ENCODE results near the gene KLHDC3. TPM values are rescaled to one million over a fixed set of nuclear protein-coding genes. Genes with fewer than 3 reads are reported as not detected.

Gene KLHDC3
- total and polyA plus RNA-seq, 2 of the 13 experiments (the other 11 are each of a cell fraction or from before 2014, with no cell fraction given): 78.3 to 91.5 TPM

DNA sequence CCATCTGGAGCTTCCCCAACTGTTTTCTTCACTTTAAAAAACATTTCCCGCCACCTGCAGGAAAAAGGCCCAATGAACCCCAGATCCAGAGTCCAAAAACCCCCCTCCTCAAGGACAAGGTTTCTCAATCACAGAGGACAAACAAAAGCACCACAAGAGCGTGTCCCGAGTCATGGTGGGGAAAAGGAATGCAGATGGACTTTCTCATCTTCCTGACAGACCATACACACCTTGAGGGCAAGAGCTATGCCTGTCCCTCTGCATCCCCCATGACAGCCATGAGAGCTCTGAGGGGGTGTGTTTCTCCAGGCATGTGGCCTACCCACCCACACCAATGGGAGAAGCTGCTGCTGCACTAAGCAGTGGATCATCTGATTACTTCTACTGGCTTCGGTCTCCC is 44.1 kb upstream of the KLHDC3 start (continued):
- TF ChIP-seq, protein P1, sequence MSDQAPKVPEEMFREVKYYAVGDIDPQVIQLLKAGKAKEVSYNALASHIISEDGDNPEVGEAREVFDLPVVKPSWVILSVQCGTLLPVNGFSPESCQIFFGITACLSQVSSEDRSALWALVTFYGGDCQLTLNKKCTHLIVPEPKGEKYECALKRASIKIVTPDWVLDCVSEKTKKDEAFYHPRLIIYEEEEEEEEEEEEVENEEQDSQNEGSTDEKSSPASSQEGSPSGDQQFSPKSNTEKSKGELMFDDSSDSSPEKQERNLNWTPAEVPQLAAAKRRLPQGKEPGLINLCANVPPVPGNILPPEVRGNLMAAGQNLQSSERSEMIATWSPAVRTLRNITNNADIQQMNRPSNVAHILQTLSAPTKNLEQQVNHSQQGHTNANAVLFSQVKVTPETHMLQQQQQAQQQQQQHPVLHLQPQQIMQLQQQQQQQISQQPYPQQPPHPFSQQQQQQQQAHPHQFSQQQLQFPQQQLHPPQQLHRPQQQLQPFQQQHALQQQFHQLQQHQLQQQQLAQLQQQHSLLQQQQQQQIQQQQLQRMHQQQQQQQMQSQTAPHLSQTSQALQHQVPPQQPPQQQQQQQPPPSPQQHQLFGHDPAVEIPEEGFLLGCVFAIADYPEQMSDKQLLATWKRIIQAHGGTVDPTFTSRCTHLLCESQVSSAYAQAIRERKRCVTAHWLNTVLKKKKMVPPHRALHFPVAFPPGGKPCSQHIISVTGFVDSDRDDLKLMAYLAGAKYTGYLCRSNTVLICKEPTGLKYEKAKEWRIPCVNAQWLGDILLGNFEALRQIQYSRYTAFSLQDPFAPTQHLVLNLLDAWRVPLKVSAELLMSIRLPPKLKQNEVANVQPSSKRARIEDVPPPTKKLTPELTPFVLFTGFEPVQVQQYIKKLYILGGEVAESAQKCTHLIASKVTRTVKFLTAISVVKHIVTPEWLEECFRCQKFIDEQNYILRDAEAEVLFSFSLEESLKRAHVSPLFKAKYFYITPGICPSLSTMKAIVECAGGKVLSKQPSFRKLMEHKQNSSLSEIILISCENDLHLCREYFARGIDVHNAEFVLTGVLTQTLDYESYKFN (CRISPR knock-in tag; conservative IDR thresholded peaks at IDR 0.05): 0 out of 2 replicates have a peak, but pooled peaks have one; percentile 46
- no peak for TF ChIP-seq ZFP37 (CRISPR knock-in tag; IDR thresholded peaks at IDR 0.05; ENCODE audit: borderline replicate concordance)
- no peak for TF ChIP-seq TOE1 (CRISPR knock-in tag; IDR thresholded peaks at IDR 0.05)
- TF ChIP-seq BRD4 (CRISPR knock-in tag; IDR thresholded peaks at IDR 0.05): no peak
- TF ChIP-seq ZNF619 (CRISPR knock-in tag; IDR thresholded peaks at IDR 0.05): no peak
- no peak for TF ChIP-seq ZKSCAN5 (CRISPR knock-in tag; IDR thresholded peaks at IDR 0.05)
- peak in 1 of 2 experiments; percentile 80; a peak in 2 of 4 replicates for TF ChIP-seq EP300 (IDR thresholded peaks at IDR 0.05; ENCODE audit: low read depth in 2 of 2, low read length in 2 of 2)
- TF ChIP-seq EP300 (CRISPR knock-in tag; IDR thresholded peaks at IDR 0.05; ENCODE audit: borderline replicate concordance): no peak
- TF ChIP-seq ZNF331 (CRISPR knock-in tag; IDR thresholded peaks at IDR 0.05): 0 out of 2 replicates have a peak, but pooled peaks have one; percentile 28
- TF ChIP-seq KDM4B (CRISPR knock-in tag; IDR thresholded peaks at IDR 0.05): no peak
- no peak for TF ChIP-seq ISX (CRISPR knock-in tag; conservative IDR thresholded peaks at IDR 0.05)
- no peak for TF ChIP-seq FOXC1 (CRISPR knock-in tag; IDR thresholded peaks at IDR 0.05; ENCODE audit: borderline replicate concordance)
- TF ChIP-seq, protein P2, sequence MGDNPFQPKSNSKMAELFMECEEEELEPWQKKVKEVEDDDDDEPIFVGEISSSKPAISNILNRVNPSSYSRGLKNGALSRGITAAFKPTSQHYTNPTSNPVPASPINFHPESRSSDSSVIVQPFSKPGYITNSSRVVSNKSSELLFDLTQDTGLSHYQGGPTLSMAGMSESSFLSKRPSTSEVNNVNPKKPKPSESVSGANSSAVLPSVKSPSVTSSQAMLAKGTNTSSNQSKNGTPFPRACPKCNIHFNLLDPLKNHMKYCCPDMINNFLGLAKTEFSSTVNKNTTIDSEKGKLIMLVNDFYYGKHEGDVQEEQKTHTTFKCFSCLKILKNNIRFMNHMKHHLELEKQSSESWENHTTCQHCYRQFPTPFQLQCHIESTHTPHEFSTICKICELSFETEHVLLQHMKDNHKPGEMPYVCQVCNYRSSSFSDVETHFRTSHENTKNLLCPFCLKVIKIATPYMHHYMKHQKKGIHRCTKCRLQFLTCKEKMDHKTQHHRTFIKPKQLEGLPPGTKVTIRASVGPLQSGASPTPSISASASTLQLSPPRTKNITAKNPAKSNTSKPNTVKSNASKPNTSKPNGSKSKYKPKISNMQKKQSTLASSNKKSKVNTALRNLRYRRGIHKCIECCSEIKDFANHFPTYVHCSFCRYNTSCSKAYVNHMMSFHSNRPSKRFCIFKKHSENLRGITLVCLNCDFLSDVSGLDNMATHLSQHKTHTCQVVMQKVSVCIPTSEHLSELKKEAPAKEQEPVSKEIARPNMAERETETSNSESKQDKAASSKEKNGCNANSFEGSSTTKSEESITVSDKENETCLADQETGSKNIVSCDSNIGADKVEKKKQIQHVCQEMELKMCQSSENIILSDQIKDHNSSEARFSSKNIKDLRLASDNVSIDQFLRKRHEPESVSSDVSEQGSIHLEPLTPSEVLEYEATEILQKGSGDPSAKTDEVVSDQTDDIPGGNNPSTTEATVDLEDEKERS (CRISPR knock-in tag; IDR thresholded peaks at IDR 0.05): 0 out of 2 replicates have a peak, but pooled peaks have one; percentile 33
- TF ChIP-seq HHEX (CRISPR knock-in tag; IDR thresholded peaks at IDR 0.05): no peak
- no peak for TF ChIP-seq ZNF367 (CRISPR knock-in tag; IDR thresholded peaks at IDR 0.05; ENCODE audit: borderline replicate concordance)
- no peak for TF ChIP-seq GLI4 (CRISPR knock-in tag; IDR thresholded peaks at IDR 0.05; ENCODE audit: borderline replicate concordance)
- TF ChIP-seq, protein P3, sequence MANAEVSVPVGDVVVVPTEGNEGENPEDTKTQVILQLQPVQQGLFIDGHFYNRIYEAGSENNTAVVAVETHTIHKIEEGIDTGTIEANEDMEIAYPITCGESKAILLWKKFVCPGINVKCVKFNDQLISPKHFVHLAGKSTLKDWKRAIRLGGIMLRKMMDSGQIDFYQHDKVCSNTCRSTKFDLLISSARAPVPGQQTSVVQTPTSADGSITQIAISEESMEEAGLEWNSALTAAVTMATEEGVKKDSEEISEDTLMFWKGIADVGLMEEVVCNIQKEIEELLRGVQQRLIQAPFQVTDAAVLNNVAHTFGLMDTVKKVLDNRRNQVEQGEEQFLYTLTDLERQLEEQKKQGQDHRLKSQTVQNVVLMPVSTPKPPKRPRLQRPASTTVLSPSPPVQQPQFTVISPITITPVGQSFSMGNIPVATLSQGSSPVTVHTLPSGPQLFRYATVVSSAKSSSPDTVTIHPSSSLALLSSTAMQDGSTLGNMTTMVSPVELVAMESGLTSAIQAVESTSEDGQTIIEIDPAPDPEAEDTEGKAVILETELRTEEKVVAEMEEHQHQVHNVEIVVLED (CRISPR knock-in tag; IDR thresholded peaks at IDR 0.05; ENCODE audit: borderline replicate concordance): no peak
- no peak for TF ChIP-seq ZNF567 (CRISPR knock-in tag; IDR thresholded peaks at IDR 0.05; ENCODE audit: borderline replicate concordance)
- TF ChIP-seq, protein P4, sequence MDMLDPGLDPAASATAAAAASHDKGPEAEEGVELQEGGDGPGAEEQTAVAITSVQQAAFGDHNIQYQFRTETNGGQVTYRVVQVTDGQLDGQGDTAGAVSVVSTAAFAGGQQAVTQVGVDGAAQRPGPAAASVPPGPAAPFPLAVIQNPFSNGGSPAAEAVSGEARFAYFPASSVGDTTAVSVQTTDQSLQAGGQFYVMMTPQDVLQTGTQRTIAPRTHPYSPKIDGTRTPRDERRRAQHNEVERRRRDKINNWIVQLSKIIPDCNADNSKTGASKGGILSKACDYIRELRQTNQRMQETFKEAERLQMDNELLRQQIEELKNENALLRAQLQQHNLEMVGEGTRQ (IDR thresholded peaks at IDR 0.05; ENCODE audit: low read depth, low read length): no peak
- TF ChIP-seq, protein P4 (CRISPR knock-in tag; IDR thresholded peaks at IDR 0.05; ENCODE audit: borderline replicate concordance): no peak
- 0 out of 2 replicates have a peak, but pooled peaks have one; percentile 25 for TF ChIP-seq MYC (CRISPR knock-in tag; IDR thresholded peaks at IDR 0.05; ENCODE audit: borderline replicate concordance)
